GM19463 (cell line): ENCODE data around the gene ARID1B.

Experiments used
- ATAC-seq: cut with Tn5 transposase; IDR thresholded peaks from one replicate; pipeline ENCODE4 v1.9.1; 2021; ENCODE audit warnings: mild to moderate bottlenecking, moderate library complexity; ENCODE audit not compliant: unreplicated experiment

The ARID1B gene

GRCh38 chr6:157229713-157230112, 452.5 kb downstream of the ARID1B start:
- no peak for ATAC-seq

- ATAC-seq: no peak
Measured at GRCh38 chr6:157230910-157231309, 453.7 kb downstream of the ARID1B start.

DNA sequence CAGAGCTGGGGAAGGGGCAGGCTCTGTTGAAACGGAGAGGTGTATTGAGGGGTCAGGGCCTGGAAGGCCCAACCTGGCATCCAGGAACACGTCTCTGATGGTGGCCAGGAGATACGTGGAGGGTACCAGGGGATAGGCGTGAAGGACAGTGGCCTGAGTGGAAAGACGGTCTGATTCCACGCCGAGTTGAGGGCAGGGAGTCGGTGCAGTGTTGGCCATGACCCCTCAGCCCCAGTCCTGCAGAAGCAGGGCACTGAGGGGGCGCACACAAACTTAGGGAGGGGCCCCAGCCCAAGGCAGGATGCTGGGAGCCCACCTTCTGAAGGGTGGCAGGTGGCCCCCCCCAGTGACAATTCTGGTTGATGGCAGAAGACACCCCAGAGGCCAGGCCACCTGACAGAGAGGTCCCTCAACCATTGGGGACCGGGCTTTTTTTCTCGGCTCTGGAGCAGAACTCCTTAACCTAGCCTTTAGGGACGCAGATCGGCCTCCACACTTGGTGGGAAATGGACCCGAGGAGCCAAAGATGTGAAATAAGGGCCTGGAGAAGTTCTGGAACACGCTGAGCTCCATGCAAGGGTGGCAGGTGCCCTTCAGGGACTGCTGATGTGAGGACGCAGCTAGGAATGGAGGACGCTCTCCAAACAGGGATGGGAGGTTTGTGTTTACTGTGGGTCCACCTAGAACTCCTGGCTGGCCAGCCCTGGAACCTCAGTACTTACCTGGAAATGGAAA, 455.1 kb downstream of the ARID1B start:
- ATAC-seq: no peak

GRCh38 chr6:157233156-157233555, 456.0 kb downstream of the ARID1B start:
- no peak for ATAC-seq

GRCh38 chr6:157233686-157234085, 456.5 kb downstream of the ARID1B start:
- ATAC-seq: no peak

GRCh38 chr6:157235600-157236039, 458.4 kb downstream of the ARID1B start:
- peak; percentile 39 for ATAC-seq

DNA sequence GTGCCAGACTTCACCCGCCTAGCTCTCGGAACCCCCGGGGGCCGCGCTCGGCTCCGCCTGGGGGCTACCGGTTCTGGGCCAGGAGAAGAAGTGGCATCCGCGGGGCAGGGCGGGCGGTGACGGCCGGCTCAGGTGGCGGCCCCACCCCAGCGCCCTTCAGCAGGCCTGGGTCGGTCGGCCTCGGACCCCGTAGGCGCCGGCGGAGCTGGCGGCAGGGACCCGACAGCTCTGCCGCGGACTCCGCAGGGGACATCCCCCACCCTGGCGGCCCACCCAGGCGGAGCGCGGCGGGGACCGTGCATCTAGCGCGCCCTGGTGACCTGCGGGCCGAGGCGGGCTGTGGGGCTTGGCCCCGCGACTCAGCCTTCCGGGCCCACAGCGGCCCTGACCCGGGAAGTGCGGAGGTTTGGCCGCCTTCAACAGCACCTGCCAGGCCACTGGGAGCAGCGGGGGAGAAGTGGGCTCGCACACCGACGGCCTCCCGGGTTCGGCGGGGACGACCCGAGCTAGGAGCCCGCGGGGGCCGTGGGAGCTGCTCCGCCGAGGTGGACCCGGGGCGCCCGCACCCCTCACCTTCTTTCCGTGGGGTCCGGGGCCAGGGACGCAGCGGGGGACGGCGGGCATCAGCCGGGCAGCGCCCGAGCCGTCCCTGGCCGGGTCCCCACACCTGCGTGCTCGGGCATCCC, 459.0 kb downstream of the ARID1B start:
- peak; percentile 39 for ATAC-seq

DNA sequence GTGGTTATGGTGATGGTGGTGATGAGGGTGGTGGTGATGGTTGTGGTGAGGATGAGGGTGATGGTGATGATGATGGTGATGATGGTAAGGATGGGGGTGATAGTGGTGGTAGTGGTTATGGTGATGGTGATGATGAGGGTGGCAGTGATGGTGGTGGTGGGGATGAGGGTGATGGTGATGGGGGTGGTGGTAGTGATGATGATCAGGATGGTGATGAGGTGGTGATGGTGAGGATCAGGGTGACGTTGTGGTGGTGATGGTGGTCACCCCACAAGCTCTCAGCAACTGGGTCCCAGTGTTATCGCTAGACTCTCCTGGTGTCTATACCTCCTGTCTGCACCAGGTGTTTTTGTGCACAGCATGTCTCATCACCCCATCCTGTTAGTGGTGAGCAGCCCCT, 461.2 kb downstream of the ARID1B start:
- no peak for ATAC-seq

DNA sequence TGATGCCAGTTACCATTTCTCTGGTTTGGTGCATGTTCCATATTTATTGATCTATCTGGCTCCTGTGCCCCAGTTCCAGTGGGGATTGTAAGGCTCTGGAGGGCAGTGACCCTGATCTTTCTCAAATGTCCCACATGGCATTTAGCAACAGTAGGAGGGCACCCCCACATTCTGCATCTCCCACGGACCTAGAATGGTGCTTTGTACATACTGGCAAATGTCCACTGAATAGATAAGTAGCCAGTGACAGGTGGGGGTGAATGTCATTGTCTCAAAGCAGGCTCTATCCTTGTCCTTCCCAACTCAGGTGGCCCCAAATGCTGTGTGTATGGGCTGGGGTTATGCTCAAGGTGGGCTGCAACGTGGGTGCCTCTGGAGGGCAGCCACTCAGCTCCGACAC, 462.0 kb downstream of the ARID1B start:
- ATAC-seq: no peak

DNA sequence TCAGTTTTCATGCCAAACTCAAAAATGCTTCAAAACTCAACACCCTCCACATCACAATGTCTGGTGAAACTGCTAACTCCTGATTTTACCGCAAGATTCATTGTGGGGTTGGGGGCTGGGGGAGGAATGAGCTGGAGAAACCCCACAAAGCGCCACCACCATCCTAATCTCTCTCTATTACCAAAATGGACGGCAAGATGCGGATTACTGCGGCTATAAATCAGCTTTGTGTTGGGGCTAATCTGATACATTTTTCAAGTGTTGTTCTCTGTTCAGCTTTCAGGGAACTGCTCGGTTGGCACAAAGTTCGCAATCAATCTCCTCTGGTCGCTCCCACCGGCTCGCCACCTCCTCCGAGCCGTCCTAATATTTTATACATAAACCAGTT, 462.5 kb downstream of the ARID1B start:
- ATAC-seq: no peak

- no peak for ATAC-seq
Measured at GRCh38 chr6:157240059-157240959, 463.1 kb downstream of the ARID1B start.

DNA sequence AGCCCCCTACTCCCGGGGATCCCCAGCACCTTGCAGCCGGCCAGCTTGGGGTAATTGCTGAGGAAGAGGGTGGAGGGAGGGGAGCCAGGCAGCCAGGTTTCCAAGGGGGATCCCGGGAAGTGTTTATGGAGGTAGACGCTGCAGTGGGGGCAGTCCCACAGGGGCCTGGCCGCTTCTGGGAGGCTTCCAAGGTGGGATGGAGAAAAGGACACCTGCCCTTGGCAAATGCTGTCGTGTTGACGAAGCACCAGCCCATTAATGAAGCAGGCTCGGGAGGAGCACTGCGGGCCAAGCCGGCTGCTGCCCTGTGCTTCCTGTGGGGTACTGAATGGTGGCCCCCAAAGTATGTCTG, 463.8 kb downstream of the ARID1B start:
- ATAC-seq: no peak

DNA sequence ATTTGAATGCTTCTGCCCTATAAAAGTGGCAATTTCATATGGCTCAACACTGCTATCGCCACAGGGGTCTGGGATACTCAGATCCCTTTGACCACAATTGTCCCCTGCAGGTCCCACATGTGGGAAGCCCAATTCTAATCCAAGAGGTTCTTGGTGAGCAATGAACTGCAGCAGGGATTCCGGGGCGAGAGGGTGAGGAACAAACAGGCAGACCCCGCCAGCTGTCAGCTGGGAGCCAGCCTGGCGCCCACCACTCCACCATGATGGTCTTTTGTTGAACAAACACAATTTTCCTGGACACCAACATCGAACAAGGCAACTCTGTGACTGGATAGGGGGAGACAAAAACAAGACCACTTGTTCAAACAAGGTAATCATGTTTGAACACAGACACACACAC, 465.6 kb downstream of the ARID1B start:
- no peak for ATAC-seq

DNA sequence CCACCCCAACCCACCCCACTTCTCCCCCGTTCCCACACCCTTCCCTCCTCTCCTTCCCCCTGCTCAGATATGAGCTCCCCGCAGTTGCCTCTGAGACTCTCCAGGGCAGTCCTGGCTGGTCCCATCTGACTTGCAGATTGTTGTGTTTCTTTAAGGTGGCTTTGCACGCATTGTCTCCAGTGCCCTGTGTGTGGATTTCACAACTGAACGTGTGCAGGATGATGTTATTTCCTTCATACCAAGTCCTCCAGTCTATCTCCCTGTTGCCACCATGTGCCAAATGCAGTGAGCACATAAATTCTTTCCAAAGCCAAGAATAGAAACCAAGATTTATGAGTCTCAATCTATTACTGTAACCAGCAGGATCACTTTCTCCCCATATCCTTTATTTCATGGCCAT, 467.0 kb downstream of the ARID1B start:
- no peak for ATAC-seq

DNA sequence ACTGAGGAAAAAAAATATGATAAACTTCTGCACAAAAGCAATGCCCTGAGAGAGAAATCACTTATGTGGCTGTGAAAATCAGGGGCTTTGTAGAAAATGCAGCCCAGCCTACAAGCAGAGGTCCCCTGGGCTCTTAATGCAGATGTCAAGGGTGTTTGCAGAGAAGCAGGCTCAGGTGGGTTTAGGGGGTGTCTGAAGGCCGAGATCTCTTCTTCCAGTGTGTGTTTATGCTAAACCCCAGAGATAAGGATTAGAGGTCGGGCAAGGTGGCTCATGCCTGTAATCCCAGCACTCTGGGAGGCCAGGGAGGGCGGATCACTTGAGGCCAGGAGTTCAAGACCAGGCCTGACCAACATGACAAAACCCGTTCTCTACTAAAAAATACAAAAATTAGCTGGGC, 467.6 kb downstream of the ARID1B start:
- no peak for ATAC-seq

DNA sequence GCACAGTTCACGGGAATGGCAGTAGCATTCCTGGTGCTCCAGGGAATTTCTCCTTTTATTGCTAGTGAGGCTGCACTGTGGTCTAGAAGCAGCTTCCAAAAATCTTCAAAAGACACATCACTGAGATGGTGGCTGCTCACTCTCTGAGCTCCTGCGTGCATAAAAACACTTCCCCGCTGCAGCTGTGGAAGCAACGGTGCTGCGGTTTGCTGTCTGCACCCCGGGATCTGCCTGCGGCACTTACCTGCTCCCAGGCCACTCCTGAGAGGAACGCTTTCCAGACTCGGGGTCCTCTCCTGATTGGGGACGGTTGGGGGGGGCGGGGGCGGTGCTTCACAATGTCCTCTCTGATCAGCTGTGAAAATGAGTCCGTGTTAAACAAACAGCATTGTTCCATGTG, 468.3 kb downstream of the ARID1B start:
- ATAC-seq: no peak

DNA sequence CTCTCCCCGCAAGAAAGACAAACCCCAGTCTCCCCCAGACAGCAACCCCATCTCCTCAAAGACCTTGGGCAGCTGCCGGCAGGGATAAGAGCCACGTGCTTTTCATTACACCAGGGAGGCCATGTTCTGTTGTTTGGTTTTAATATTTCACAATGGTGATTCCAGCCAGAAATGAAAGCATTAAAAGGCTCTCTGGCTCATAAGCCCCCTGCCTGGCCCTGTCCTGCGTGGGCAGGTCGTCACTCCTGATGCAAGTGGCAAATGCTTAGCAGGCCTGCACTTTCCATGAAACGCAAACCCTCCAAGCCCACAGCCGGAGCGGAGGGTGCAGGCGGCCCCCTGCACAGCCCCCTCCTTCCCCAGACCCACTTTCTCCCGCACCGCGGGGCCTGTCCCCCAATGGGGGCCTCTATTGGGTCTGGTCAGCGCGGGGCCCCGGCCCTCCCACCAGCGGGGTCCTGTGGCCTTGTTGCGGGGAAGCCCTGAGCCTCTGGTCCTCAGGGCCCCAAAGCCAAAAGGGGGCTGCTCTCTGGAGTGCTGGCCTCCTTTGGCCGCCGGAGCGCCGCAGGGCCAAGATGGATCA, 469.0 kb downstream of the ARID1B start:
- no peak for ATAC-seq

DNA sequence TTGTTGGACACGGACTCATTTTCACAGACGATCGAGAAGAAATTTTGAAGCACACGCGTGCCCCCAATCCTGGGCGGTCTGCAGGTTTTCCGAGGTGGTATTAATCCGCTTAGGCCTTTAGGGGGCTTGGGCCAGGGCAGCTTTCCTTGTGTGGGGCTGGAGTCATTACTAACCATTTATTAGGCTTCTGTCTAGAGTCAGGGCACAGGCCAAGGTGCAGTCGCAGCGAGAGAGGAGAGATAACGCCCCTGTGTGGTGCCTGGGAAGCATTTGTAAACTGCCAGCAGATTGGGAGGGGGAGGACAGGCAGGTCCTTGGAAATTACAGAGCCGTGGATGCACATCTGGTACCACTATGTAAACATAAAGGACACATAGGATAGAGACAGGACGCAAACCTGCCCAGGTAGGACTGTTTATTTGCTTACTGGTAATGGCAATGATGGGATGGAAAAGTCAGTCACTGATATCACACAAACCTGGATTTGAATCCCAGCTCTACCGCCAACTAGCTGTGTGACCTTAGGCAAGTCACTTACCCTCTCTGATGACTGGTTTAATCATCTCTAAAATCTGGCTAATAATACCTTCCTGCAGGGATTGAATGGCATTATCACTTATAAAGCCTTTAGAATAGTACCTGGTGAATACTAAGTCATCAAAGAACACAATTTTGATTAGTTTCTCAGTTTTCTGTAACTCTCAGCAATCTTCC, 469.8 kb downstream of the ARID1B start:
- no peak for ATAC-seq

- no peak for ATAC-seq
Measured at GRCh38 chr6:157248264-157248663, 471.1 kb downstream of the ARID1B start.

DNA sequence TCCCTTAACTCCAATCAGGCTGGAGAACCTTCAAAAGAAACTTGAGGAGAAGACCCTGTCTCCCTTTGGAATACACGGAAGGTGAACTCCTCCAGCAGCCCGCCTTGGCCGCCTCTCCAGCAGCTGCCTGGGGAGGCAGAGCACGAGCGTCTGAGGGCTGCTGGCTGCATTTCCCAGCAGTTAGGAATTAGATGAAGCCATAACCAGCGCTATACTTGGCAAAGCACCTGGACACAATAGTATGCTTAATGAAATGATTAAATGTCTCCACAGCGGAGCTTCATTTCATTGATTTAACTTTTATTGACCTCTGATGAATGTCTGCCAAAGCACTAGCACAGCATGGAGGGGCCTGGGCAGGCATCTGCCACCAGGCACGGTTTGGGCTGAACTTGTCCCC, 472.6 kb downstream of the ARID1B start:
- ATAC-seq: no peak
